ENCODE results near the gene EMP3.
"Not testable (repeated sequence)": the region's sequence is repeated elsewhere in the genome, so short reads cannot be mapped to it uniquely, and the experiment has no call there.

GRCh38 chr19:48371771-48372170, 46.4 kb downstream of the EMP3 start:
- not testable (repeated sequence) for TF ChIP-seq MLX, IRF1 (CRISPR knock-in tag; IDR thresholded peaks at IDR 0.05)
- TF ChIP-seq, protein P1, sequence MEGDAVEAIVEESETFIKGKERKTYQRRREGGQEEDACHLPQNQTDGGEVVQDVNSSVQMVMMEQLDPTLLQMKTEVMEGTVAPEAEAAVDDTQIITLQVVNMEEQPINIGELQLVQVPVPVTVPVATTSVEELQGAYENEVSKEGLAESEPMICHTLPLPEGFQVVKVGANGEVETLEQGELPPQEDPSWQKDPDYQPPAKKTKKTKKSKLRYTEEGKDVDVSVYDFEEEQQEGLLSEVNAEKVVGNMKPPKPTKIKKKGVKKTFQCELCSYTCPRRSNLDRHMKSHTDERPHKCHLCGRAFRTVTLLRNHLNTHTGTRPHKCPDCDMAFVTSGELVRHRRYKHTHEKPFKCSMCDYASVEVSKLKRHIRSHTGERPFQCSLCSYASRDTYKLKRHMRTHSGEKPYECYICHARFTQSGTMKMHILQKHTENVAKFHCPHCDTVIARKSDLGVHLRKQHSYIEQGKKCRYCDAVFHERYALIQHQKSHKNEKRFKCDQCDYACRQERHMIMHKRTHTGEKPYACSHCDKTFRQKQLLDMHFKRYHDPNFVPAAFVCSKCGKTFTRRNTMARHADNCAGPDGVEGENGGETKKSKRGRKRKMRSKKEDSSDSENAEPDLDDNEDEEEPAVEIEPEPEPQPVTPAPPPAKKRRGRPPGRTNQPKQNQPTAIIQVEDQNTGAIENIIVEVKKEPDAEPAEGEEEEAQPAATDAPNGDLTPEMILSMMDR (IDR thresholded peaks at IDR 0.05) = not testable (repeated sequence)
- TF ChIP-seq, protein P2, sequence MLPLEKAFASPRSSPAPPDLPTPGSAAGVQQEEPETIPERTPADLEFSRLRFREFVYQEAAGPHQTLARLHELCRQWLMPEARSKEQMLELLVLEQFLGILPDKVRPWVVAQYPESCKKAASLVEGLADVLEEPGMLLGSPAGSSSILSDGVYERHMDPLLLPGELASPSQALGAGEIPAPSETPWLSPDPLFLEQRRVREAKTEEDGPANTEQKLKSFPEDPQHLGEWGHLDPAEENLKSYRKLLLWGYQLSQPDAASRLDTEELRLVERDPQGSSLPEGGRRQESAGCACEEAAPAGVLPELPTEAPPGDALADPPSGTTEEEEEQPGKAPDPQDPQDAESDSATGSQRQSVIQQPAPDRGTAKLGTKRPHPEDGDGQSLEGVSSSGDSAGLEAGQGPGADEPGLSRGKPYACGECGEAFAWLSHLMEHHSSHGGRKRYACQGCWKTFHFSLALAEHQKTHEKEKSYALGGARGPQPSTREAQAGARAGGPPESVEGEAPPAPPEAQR (CRISPR knock-in tag; IDR thresholded peaks at IDR 0.05) = not testable (repeated sequence)

All from WTC11 (cell line).